Kidney (tissue), 14 donors: ENCODE data around the gene CALCR. TPM values are rescaled to one million over a fixed set of nuclear protein-coding genes. Genes with fewer than 3 reads are reported as not detected.

Experiments
- DNase-seq, 5 donors: peaks; one replicate each; pipeline ENCODE4 v3.0.0-alpha.2; 2013 to 2020
- FAIRE-seq: peaks from 2 replicates; lab custom pipeline; 2012; peaks lifted over from hg19 to GRCh38; lab: Jason Lieb, UNC
- H3K27ac ChIP-seq, 2 donors: one replicate each; pipeline ENCODE4 v1.7.0; 2013; ENCODE audit warnings: low read depth in 2 of 2, low read length in 2 of 2, inconsistent platforms in 1 of 2
- H3K27me3 ChIP-seq: one replicate; pipeline ENCODE4 v1.7.1; 2013; ENCODE audit warnings: low read length, inconsistent platforms; ENCODE audit not compliant: control insufficient read depth, insufficient read depth
- H3K36me3 ChIP-seq, 3 donors: one replicate each; pipeline versions ENCODE4 v1.7.0 to v1.7.1; 2013; ENCODE audit warnings: low read length in 3 of 3, control low read depth in 1 of 3, inconsistent platforms in 1 of 3; ENCODE audit not compliant: insufficient read depth in 3 of 3, control insufficient read depth in 2 of 3
- H3K4me1 ChIP-seq, 3 donors: one replicate each; pipeline versions ENCODE4 v1.7.0 to v1.7.1; 2013; ENCODE audit warnings: low read length in 3 of 3, inconsistent platforms in 1 of 3, low read depth in 1 of 3; ENCODE audit not compliant: control insufficient read depth in 2 of 3, insufficient read depth in 2 of 3
- H3K4me3 ChIP-seq, 3 donors: one replicate each; pipeline versions ENCODE4 v1.7.0 to v1.8.1; 2013; ENCODE audit warnings: low read length in 3 of 3, control low read depth in 1 of 3, inconsistent platforms in 1 of 3
- H3K9ac ChIP-seq, 3 donors: one replicate each; pipeline versions ENCODE4 v1.7.0 to v1.7.1; 2013; ENCODE audit warnings: low read length in 3 of 3, control low read depth in 1 of 3, inconsistent platforms in 1 of 3
- H3K9me3 ChIP-seq, 3 donors: one replicate each; pipeline versions ENCODE4 v1.7.0 to v1.7.1; 2013; ENCODE audit warnings: low read length in 3 of 3, control low read depth in 1 of 3, inconsistent platforms in 1 of 3; ENCODE audit not compliant: control insufficient read depth in 2 of 3, insufficient read depth in 1 of 3
- CTCF ChIP-seq: IDR thresholded peaks from 3 replicates; pipeline ENCODE4 v1.5.1; 2012; ENCODE audit warnings: mild to moderate bottlenecking, moderate library complexity, borderline replicate concordance; ENCODE audit not compliant: insufficient read depth; ENCODE audit errors: extremely low read depth
- intact Hi-C: fragments of 100-400 bp; cut with DNase I; formaldehyde crosslinking; loops from one replicate; pipeline ENCODE4 v1.11.1; 2022
- polyA plus RNA-seq: library from polyadenylated mRNA; stranded (reverse); fragments of 350-450 nt; fragmentation: Illumina TruSeq; extraction: RNeasy Lipid Tissue Mini Kit (QIAGEN cat#74804); gene quantifications from one replicate; pipeline ENCODE4 v1.2.3, GENCODE V29; 2014; ENCODE audit warnings: low read depth, low replicate concordance; ENCODE audit not compliant: insufficient read depth
- total RNA-seq: library from RNA; stranded (reverse); fragmentation: NEBNext Ultra II Directional; extraction: Animal tissue kit (Norgen Biotek cat#: 25700); gene quantifications from one replicate; pipeline ENCODE4 v1.2.1, GENCODE V29; 2021
- donor health status: control.
- donor health status: control.
- donor health status: control.
- donor health status: control.
- donor health status: control.
- donor health status: DM: yes; HTN: yes; CAD: no.
- donor health status: Normal renal cell carcinoma (clear cell type).

The CALCR gene
- total and polyA plus RNA-seq, 2 donors from 2014 or later, result 0.97 to 5.3 TPM

GRCh38 chr7:93562936-93563335 is 11.6 kb downstream of the CALCR start:
- Histone ChIP-seq H3K4me3 (no peak overlapping the region), H3K4me1 (no peaks in the 10 kb centered on the region), H3K9me3 (no peaks in the 10 kb centered on the region), H3K36me3 (no peaks in the 10 kb centered on the region), H3K9ac (no peak overlapping the region), H3K27me3 (no peaks in the 10 kb centered on the region), H3K27ac (no peak overlapping the region)
- no peak for TF ChIP-seq CTCF
- FAIRE-seq (no peak), DNase-seq (no peak)
- intact Hi-C loops, result no loop called here

- H3K36me3 ChIP-seq, result no peaks in the 10 kb centered on the region
- H3K4me3 ChIP-seq, result no peak overlapping the region
- peak; percentile 11 for FAIRE-seq
- H3K9ac ChIP-seq, result no peak overlapping the region
- no peak for DNase-seq
- intact Hi-C loops, result no loop called here
- H3K27ac ChIP-seq, result no peak overlapping the region
- H3K27me3 ChIP-seq, result no peaks in the 10 kb centered on the region
- no peaks in the 10 kb centered on the region for H3K4me1 ChIP-seq
- TF ChIP-seq CTCF, result no peak
- no peaks in the 10 kb centered on the region for H3K9me3 ChIP-seq
These were observed 12.4 kb downstream of the CALCR start for GRCh38 chr7:93562106-93562505.

- Histone ChIP-seq H3K27me3 (no peaks in the 10 kb centered on the region), H3K27ac (no peak overlapping the region), H3K9ac (no peak overlapping the region), H3K9me3 (no peaks in the 10 kb centered on the region), H3K36me3 (no peaks in the 10 kb centered on the region), H3K4me1 (no peaks in the 10 kb centered on the region), H3K4me3 (no peak overlapping the region)
- no peak for TF ChIP-seq CTCF
- FAIRE-seq, result no peak
- intact Hi-C loops, result no loop called here
- DNase-seq, result no peak
These were observed 14.7 kb downstream of the CALCR start for GRCh38 chr7:93559639-93560491.
